ENCODE data around the gene MRPL49. TPM values are rescaled to one million over a fixed set of nuclear protein-coding genes. Genes with fewer than 3 reads are reported as not detected.
A peak's percentile ranks its signal among the peaks of the same experiment; 100 is the strongest.

Gene MRPL49
- total RNA-seq, 1 donor from 2014 or later: 42.1 TPM

- Histone ChIP-seq H3K4me3 (ENCODE audit: low read depth, low read length) (no peak overlapping the region), H3K27me3 (ENCODE audit: control insufficient read depth, insufficient read depth, low read length) (no peaks in the 10 kb centered on the region), H3K36me3 (ENCODE audit: control insufficient read depth, insufficient read depth, low read length) (peaks cover 16% of the 10 kb centered on the region)
- FAIRE-seq: no peak
- DNase-seq (ENCODE audit: low read depth): no peak
- no peak for TF ChIP-seq CTCF (IDR thresholded peaks at IDR 0.05; ENCODE audit: insufficient read depth, low read length, severe bottlenecking)
Observed at GRCh38 chr11:65087216-65087615, 34.9 kb upstream of the MRPL49 start.

- TF ChIP-seq CTCF (IDR thresholded peaks at IDR 0.05; ENCODE audit: insufficient read depth, low read length, severe bottlenecking): no peak
- DNase-seq (ENCODE audit: low read depth) (no peak), FAIRE-seq (no peak)
- Histone ChIP-seq H3K4me3 (ENCODE audit: low read depth, low read length) (no peak overlapping the region), H3K27me3 (ENCODE audit: control insufficient read depth, insufficient read depth, low read length) (no peaks in the 10 kb centered on the region), H3K36me3 (ENCODE audit: control insufficient read depth, insufficient read depth, low read length) (peaks cover 16% of the 10 kb centered on the region)
Observed at GRCh38 chr11:65087827-65088226, 34.3 kb upstream of the MRPL49 start.

GRCh38 chr11:65089621-65090020 lies 32.5 kb upstream of the MRPL49 start:
- DNase-seq (ENCODE audit: low read depth): no peak
- peaks cover 16% of the 10 kb centered on the region for H3K36me3 ChIP-seq (ENCODE audit: control insufficient read depth, insufficient read depth, low read length)
- FAIRE-seq: no peak

GRCh38 chr11:65090628-65091027 lies 31.5 kb upstream of the MRPL49 start:
- Histone ChIP-seq H3K36me3 (ENCODE audit: control insufficient read depth, insufficient read depth, low read length) (peaks cover 15% of the 10 kb centered on the region), H3K4me3 (ENCODE audit: low read depth, low read length) (no peak overlapping the region), H3K27me3 (ENCODE audit: control insufficient read depth, insufficient read depth, low read length) (no peaks in the 10 kb centered on the region)
- DNase-seq (ENCODE audit: low read depth) (no peak), FAIRE-seq (no peak)
- TF ChIP-seq CTCF (IDR thresholded peaks at IDR 0.05; ENCODE audit: insufficient read depth, low read length, severe bottlenecking): no peak

More at GRCh38 chr11:65089621-65090020, 32.5 kb upstream of the MRPL49 start:
- H3K4me3 ChIP-seq (ENCODE audit: low read depth, low read length): no peak overlapping the region
- no peak for TF ChIP-seq CTCF (IDR thresholded peaks at IDR 0.05; ENCODE audit: insufficient read depth, low read length, severe bottlenecking)
- no peaks in the 10 kb centered on the region for H3K27me3 ChIP-seq (ENCODE audit: control insufficient read depth, insufficient read depth, low read length)

- peak overlapping the region; percentile 73 for H3K4me3 ChIP-seq (ENCODE audit: low read depth, low read length)
Observed at GRCh38 chr11:65095427-65095826, 26.7 kb upstream of the MRPL49 start.

More at GRCh38 chr11:65095427-65095826, 26.7 kb upstream of the MRPL49 start:
- no peak for TF ChIP-seq CTCF (IDR thresholded peaks at IDR 0.05; ENCODE audit: insufficient read depth, low read length, severe bottlenecking)
- no peaks in the 10 kb centered on the region for H3K27me3 ChIP-seq (ENCODE audit: control insufficient read depth, insufficient read depth, low read length)
- peaks cover 4% of the 10 kb centered on the region for H3K36me3 ChIP-seq (ENCODE audit: control insufficient read depth, insufficient read depth, low read length)
- no peak for DNase-seq (ENCODE audit: low read depth)
- no peak for FAIRE-seq
